GM23338 (cell line): ENCODE data around the gene FGF8. TPM values are rescaled to one million over a fixed set of nuclear protein-coding genes. Genes with fewer than 3 reads are reported as not detected.
A peak's percentile ranks its signal among the peaks of the same experiment; 100 is the strongest.

Source experiments
- ATAC-seq: fragments of 200-7000 bp; cut with Tn5 transposase; 3 replicates; pipeline ENCODE4 v1.9.1; 2020
- DNase-seq: peaks from one replicate; pipeline ENCODE4 v3.0.0-alpha.2; 2015; ENCODE audit warnings: low spot score
- H2AFZ ChIP-seq: fragments of 200-600 bp; sonication (generic); 2 replicates; pipeline ENCODE4 v1.8.0; 2016; ENCODE audit warnings: antibody characterized with exemption, mild to moderate bottlenecking, moderate library complexity
- H3F3A ChIP-seq: fragments of 200-600 bp; sonication (generic); replicated peaks from 2 replicates; pipeline ENCODE4 v1.8.0; 2017; ENCODE audit warnings: antibody characterized with exemption, mixed run types, low read depth
- H3K27ac ChIP-seq: fragments of 200-600 bp; sonication (generic); 2 replicates; pipeline ENCODE4 v1.6.1; 2016; ENCODE audit warnings: low read depth
- H3K27me3 ChIP-seq: fragments of 200-600 bp; sonication (generic); 2 replicates; pipeline ENCODE4 v1.8.0; 2016; ENCODE audit warnings: mild to moderate bottlenecking, mixed run types, moderate library complexity; ENCODE audit not compliant: insufficient read depth
- H3K36me3 ChIP-seq: fragments of 200-600 bp; sonication (generic); 2 replicates; pipeline ENCODE4 v1.8.0; 2016; ENCODE audit warnings: mild to moderate bottlenecking; ENCODE audit not compliant: insufficient read depth
- H3K4me1 ChIP-seq: fragments of 200-600 bp; sonication (generic); 2 replicates; pipeline ENCODE4 v1.8.0; 2016; ENCODE audit warnings: mild to moderate bottlenecking, moderate library complexity; ENCODE audit not compliant: insufficient read depth
- H3K4me2 ChIP-seq: fragments of 200-600 bp; sonication (generic); 2 replicates; pipeline ENCODE4 v1.7.1; 2017; ENCODE audit warnings: mixed run types
- H3K4me3 ChIP-seq: fragments of 200-600 bp; sonication (generic); 2 replicates; pipeline ENCODE4 v1.6.1; 2016; ENCODE audit warnings: mixed run types
- H3K79me2 ChIP-seq: fragments of 200-600 bp; sonication (generic); replicated peaks from 2 replicates; pipeline ENCODE4 v1.8.0; 2017; ENCODE audit warnings: mild to moderate bottlenecking; ENCODE audit not compliant: insufficient read depth
- H3K9me2 ChIP-seq: fragments of 200-600 bp; sonication (generic); 2 replicates; pipeline ENCODE4 v1.8.0; 2017; ENCODE audit not compliant: insufficient read depth
- H4K20me1 ChIP-seq: fragments of 200-600 bp; sonication (generic); replicated peaks from 2 replicates; pipeline ENCODE4 v1.8.0; 2017; ENCODE audit warnings: mild to moderate bottlenecking; ENCODE audit not compliant: insufficient read depth
- H3K27ac Mint-ChIP-seq: 2 replicates; pipeline ENCODE4 v1.8.0; 2020; ENCODE audit warnings: inconsistent platforms, mild to moderate bottlenecking, moderate library complexity, mixed read lengths
- H3K27me3 Mint-ChIP-seq: 3 replicates; pipeline ENCODE4 v1.8.0; 2022; ENCODE audit warnings: low read depth, mild to moderate bottlenecking, moderate library complexity, mixed read lengths, inconsistent platforms; ENCODE audit not compliant: insufficient read depth, poor library complexity
- H3K36me3 Mint-ChIP-seq: 3 replicates; pipeline ENCODE4 v1.8.0; 2021; ENCODE audit warnings: low read depth, mild to moderate bottlenecking, inconsistent platforms, moderate library complexity, mixed read lengths
- H3K4me1 Mint-ChIP-seq: 3 replicates; pipeline ENCODE4 v1.8.0; 2020; ENCODE audit warnings: mild to moderate bottlenecking, inconsistent platforms, mixed read lengths
- H3K4me3 Mint-ChIP-seq: 3 replicates; pipeline ENCODE4 v1.8.0; 2021; ENCODE audit warnings: moderate library complexity, mild to moderate bottlenecking, inconsistent platforms, mixed read lengths
- H3K9me3 Mint-ChIP-seq: 3 replicates; pipeline ENCODE4 v1.8.0; 2020; ENCODE audit warnings: moderate library complexity, mild to moderate bottlenecking, inconsistent platforms, mixed read lengths
- EZH2 ChIP-seq: fragments of 200-600 bp; sonication (generic); IDR thresholded peaks from one replicate; pipeline ENCODE4 v1.8.0; 2017; ENCODE audit warnings: antibody characterized with exemption, mild to moderate bottlenecking, low read depth; ENCODE audit not compliant: unreplicated experiment
- EZH2phosphoT487 ChIP-seq: fragments of 200-600 bp; sonication (generic); IDR thresholded peaks from one replicate; pipeline ENCODE4 v1.8.1; 2018; ENCODE audit warnings: antibody characterized with exemption; ENCODE audit not compliant: unreplicated experiment
- NANOG ChIP-seq: IDR thresholded peaks from 2 replicates; pipeline ENCODE4 v1.6.1; 2016; ENCODE audit warnings: antibody characterized with exemption, borderline replicate concordance
- POLR2AphosphoS5 ChIP-seq: IDR thresholded peaks from 2 replicates; pipeline ENCODE4 v1.6.1; 2016; ENCODE audit warnings: antibody characterized with exemption, low read depth
- ZNF114 ChIP-seq: fragments of 250-450 bp; sonication (Bioruptor Pico); IDR thresholded peaks from 2 replicates; pipeline ENCODE4 v1.5.0; 2020; ENCODE audit warnings: mild to moderate bottlenecking, moderate library complexity
- polyA plus RNA-seq: library from polyadenylated mRNA; unstranded; fragments of >200 nt; fragmentation: Nextera tagmentation; extraction: Ambion mirVana; gene quantifications from 2 replicates; pipeline ENCODE4 v1.2.1, GENCODE V29; 2016
- total RNA-seq: library from RNA; depleted of rRNA; stranded (reverse); fragments of >200 nt; shearing (Covaris generic); gene quantifications from 2 replicates; pipeline ENCODE4 v1.2.3, GENCODE V29; 2014
- TF ChIP-seq, protein P1 (sequence below): fragments of 250-450 bp; sonication (Bioruptor Pico); IDR thresholded peaks from 2 replicates; pipeline ENCODE4 v1.5.0; 2020; ENCODE audit warnings: mild to moderate bottlenecking, moderate library complexity
- TF ChIP-seq, protein P2 (sequence below): IDR thresholded peaks from 2 replicates; pipeline ENCODE4 v1.6.1; 2016; ENCODE audit warnings: antibody characterized with exemption
- TF ChIP-seq, protein P3 (sequence below), 2 experiments: fragments of 200-600 bp in 1 of 2; sonication (generic) in 1 of 2; conservative IDR thresholded peaks; 2 replicates each; pipeline versions ENCODE4 v1.5.1 to v1.6.1; 2016 to 2017; ENCODE audit warnings: antibody characterized with exemption in 2 of 2, low read depth in 2 of 2, mild to moderate bottlenecking in 2 of 2, moderate library complexity in 1 of 2
- TF ChIP-seq, protein P4 (sequence below): IDR thresholded peaks from one replicate; pipeline ENCODE4 v1.6.1; 2018; ENCODE audit warnings: antibody characterized with exemption; ENCODE audit not compliant: unreplicated experiment

The FGF8 gene
- total and polyA plus RNA-seq, 2 experiments from 2014 or later = 1.6 to 6.2 TPM

DNA sequence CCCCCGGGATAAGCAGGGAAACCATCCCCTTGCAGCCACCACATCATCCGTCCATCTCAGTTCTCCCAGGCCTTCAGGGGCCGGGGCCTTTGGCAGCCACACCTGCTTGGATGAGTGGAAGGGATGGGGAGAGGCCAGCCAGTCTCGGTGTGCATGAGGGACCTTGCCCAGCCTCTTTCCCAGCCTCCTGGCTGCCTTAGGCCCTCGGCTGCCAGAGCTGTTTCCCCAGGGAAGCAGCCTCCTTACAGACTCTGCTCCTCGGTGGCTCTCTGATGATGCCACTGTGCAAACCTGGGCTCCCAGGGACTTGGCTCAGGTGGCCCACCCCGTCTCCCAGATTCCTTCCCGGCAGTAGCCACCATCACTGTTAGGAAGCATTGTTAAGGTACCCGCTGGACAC lies 14.7 kb downstream of the FGF8 start:
- Mint-ChIP-seq H3K27me3 (peaks cover 9% of the 10 kb centered on the region), H3K4me3 (no peak overlapping the region), H3K36me3 (no peaks in the 10 kb centered on the region), H3K27ac (no peak overlapping the region), H3K9me3 (no peaks in the 10 kb centered on the region), H3K4me1 (peaks cover 19% of the 10 kb centered on the region; the same call in 2 of the 3 replicates)
- TF ChIP-seq, protein P1, sequence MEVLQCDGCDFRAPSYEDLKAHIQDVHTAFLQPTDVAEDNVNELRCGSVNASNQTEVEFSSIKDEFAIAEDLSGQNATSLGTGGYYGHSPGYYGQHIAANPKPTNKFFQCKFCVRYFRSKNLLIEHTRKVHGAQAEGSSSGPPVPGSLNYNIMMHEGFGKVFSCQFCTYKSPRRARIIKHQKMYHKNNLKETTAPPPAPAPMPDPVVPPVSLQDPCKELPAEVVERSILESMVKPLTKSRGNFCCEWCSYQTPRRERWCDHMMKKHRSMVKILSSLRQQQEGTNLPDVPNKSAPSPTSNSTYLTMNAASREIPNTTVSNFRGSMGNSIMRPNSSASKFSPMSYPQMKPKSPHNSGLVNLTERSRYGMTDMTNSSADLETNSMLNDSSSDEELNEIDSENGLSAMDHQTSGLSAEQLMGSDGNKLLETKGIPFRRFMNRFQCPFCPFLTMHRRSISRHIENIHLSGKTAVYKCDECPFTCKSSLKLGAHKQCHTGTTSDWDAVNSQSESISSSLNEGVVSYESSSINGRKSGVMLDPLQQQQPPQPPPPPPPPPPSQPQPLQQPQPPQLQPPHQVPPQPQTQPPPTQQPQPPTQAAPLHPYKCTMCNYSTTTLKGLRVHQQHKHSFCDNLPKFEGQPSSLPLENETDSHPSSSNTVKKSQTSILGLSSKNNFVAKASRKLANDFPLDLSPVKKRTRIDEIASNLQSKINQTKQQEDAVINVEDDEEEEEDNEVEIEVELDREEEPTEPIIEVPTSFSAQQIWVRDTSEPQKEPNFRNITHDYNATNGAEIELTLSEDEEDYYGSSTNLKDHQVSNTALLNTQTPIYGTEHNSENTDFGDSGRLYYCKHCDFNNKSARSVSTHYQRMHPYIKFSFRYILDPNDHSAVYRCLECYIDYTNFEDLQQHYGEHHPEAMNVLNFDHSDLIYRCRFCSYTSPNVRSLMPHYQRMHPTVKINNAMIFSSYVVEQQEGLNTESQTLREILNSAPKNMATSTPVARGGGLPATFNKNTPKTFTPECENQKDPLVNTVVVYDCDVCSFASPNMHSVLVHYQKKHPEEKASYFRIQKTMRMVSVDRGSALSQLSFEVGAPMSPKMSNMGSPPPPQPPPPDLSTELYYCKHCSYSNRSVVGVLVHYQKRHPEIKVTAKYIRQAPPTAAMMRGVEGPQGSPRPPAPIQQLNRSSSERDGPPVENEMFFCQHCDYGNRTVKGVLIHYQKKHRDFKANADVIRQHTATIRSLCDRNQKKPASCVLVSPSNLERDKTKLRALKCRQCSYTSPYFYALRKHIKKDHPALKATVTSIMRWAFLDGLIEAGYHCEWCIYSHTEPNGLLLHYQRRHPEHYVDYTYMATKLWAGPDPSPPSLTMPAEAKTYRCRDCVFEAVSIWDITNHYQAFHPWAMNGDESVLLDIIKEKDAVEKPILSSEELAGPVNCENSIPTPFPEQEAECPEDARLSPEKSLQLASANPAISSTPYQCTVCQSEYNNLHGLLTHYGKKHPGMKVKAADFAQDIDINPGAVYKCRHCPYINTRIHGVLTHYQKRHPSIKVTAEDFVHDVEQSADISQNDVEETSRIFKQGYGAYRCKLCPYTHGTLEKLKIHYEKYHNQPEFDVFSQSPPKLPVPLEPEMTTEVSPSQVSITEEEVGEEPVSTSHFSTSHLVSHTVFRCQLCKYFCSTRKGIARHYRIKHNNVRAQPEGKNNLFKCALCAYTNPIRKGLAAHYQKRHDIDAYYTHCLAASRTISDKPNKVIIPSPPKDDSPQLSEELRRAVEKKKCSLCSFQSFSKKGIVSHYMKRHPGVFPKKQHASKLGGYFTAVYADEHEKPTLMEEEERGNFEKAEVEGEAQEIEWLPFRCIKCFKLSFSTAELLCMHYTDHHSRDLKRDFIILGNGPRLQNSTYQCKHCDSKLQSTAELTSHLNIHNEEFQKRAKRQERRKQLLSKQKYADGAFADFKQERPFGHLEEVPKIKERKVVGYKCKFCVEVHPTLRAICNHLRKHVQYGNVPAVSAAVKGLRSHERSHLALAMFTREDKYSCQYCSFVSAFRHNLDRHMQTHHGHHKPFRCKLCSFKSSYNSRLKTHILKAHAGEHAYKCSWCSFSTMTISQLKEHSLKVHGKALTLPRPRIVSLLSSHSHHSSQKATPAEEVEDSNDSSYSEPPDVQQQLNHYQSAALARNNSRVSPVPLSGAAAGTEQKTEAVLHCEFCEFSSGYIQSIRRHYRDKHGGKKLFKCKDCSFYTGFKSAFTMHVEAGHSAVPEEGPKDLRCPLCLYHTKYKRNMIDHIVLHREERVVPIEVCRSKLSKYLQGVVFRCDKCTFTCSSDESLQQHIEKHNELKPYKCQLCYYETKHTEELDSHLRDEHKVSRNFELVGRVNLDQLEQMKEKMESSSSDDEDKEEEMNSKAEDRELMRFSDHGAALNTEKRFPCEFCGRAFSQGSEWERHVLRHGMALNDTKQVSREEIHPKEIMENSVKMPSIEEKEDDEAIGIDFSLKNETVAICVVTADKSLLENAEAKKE = no peak
- no peak for TF ChIP-seq EZH2
- TF ChIP-seq EZH2phosphoT487 = no peak
- TF ChIP-seq POLR2AphosphoS5 = no peak
- no peak for TF ChIP-seq NANOG
- Histone ChIP-seq H3K4me1 (peaks cover 9% of the 10 kb centered on the region), H3K4me3 (no peak overlapping the region), H3K27ac (no peak overlapping the region), H3K9me2 (no peaks in the 10 kb centered on the region), H3K79me2 (no peaks in the 10 kb centered on the region), H3K27me3 (0 out of 2 replicates have a peak, but pooled peaks cover 5% of the 10 kb centered on the region), H4K20me1 (no peaks in the 10 kb centered on the region), H3F3A (no peaks in the 10 kb centered on the region), H3K36me3 (no peaks in the 10 kb centered on the region), H3K4me2 (no peak overlapping the region), H2AFZ (no peak overlapping the region)
- ATAC-seq = no peak
- DNase-seq = no peak

DNA sequence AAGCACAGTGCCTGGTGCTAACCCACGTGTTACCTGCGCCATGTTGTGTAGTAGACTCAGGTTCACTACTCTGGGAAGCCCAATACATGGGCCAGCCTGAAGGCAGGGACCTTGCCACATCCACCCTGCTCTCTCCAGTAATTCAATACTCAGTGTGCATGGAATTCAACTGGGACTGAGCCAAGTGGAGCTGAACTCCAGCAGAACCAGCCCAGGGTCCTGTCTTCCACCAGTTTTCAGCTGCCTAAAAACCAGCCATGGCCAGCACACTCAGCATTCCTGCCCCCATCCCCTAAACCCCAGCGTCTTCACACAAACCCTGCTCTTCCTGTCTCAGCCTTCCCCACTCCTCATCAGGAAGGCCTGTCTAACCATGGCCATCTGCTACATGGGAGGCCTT lies 15.4 kb downstream of the FGF8 start:
- no peaks in the 10 kb centered on the region for H3K36me3 Mint-ChIP-seq
- no peak overlapping the region for H3K4me3 ChIP-seq
- H3K27ac ChIP-seq = no peak overlapping the region
- H3K27ac Mint-ChIP-seq = no peak overlapping the region
- H3K36me3 ChIP-seq = no peaks in the 10 kb centered on the region
- peaks cover 19% of the 10 kb centered on the region; the same call in 2 of the 3 replicates for H3K4me1 Mint-ChIP-seq
- no peaks in the 10 kb centered on the region for H3K9me2 ChIP-seq
- H3K27me3 ChIP-seq = 0 out of 2 replicates have a peak, but pooled peaks cover 5% of the 10 kb centered on the region
- H3K4me2 ChIP-seq = no peak overlapping the region
- 0 out of 2 replicates have a peak overlapping the region, but pooled peaks have one; percentile 38 for H2AFZ ChIP-seq
- no peak overlapping the region for H3K4me3 Mint-ChIP-seq
- peaks cover 9% of the 10 kb centered on the region for H3K27me3 Mint-ChIP-seq
- no peaks in the 10 kb centered on the region for H3K9me3 Mint-ChIP-seq
- no peak for ATAC-seq
- no peaks in the 10 kb centered on the region for H3F3A ChIP-seq
- peaks cover 9% of the 10 kb centered on the region for H3K4me1 ChIP-seq
- no peak for DNase-seq
- no peaks in the 10 kb centered on the region for H4K20me1 ChIP-seq
- no peaks in the 10 kb centered on the region for H3K79me2 ChIP-seq
- TF ChIP-seq, protein P2, sequence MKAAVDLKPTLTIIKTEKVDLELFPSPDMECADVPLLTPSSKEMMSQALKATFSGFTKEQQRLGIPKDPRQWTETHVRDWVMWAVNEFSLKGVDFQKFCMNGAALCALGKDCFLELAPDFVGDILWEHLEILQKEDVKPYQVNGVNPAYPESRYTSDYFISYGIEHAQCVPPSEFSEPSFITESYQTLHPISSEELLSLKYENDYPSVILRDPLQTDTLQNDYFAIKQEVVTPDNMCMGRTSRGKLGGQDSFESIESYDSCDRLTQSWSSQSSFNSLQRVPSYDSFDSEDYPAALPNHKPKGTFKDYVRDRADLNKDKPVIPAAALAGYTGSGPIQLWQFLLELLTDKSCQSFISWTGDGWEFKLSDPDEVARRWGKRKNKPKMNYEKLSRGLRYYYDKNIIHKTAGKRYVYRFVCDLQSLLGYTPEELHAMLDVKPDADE = no peak
- no peak for TF ChIP-seq POLR2AphosphoS5
- TF ChIP-seq, protein P3, sequence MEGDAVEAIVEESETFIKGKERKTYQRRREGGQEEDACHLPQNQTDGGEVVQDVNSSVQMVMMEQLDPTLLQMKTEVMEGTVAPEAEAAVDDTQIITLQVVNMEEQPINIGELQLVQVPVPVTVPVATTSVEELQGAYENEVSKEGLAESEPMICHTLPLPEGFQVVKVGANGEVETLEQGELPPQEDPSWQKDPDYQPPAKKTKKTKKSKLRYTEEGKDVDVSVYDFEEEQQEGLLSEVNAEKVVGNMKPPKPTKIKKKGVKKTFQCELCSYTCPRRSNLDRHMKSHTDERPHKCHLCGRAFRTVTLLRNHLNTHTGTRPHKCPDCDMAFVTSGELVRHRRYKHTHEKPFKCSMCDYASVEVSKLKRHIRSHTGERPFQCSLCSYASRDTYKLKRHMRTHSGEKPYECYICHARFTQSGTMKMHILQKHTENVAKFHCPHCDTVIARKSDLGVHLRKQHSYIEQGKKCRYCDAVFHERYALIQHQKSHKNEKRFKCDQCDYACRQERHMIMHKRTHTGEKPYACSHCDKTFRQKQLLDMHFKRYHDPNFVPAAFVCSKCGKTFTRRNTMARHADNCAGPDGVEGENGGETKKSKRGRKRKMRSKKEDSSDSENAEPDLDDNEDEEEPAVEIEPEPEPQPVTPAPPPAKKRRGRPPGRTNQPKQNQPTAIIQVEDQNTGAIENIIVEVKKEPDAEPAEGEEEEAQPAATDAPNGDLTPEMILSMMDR (conservative IDR thresholded peaks at IDR 0.05; ENCODE audit: low read depth in 2 of 2) = no peak
- TF ChIP-seq, protein P4, sequence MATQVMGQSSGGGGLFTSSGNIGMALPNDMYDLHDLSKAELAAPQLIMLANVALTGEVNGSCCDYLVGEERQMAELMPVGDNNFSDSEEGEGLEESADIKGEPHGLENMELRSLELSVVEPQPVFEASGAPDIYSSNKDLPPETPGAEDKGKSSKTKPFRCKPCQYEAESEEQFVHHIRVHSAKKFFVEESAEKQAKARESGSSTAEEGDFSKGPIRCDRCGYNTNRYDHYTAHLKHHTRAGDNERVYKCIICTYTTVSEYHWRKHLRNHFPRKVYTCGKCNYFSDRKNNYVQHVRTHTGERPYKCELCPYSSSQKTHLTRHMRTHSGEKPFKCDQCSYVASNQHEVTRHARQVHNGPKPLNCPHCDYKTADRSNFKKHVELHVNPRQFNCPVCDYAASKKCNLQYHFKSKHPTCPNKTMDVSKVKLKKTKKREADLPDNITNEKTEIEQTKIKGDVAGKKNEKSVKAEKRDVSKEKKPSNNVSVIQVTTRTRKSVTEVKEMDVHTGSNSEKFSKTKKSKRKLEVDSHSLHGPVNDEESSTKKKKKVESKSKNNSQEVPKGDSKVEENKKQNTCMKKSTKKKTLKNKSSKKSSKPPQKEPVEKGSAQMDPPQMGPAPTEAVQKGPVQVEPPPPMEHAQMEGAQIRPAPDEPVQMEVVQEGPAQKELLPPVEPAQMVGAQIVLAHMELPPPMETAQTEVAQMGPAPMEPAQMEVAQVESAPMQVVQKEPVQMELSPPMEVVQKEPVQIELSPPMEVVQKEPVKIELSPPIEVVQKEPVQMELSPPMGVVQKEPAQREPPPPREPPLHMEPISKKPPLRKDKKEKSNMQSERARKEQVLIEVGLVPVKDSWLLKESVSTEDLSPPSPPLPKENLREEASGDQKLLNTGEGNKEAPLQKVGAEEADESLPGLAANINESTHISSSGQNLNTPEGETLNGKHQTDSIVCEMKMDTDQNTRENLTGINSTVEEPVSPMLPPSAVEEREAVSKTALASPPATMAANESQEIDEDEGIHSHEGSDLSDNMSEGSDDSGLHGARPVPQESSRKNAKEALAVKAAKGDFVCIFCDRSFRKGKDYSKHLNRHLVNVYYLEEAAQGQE = no peak
- no peak for TF ChIP-seq ZNF114 (CRISPR knock-in tag)
- TF ChIP-seq NANOG = no peak
- no peak for TF ChIP-seq EZH2phosphoT487
